Measurements from ENCODE around the gene ANKK1. TPM values are rescaled to one million over a fixed set of nuclear protein-coding genes. Genes with fewer than 3 reads are reported as not detected.

Gene ANKK1
- total RNA-seq, 2 experiments from 2014 or later = not detected

- Mint-ChIP-seq H3K4me1 (ENCODE audit: low read depth) (no peaks in the 10 kb centered on the region), H3K27ac (no peak overlapping the region), H3K4me3 (no peak overlapping the region), H3K36me3 (ENCODE audit: low read depth) (no peaks in the 10 kb centered on the region), H3K27me3 (ENCODE audit: low read depth) (no peaks in the 10 kb centered on the region), H3K9me3 (ENCODE audit: insufficient read depth) (no peaks in the 10 kb centered on the region)
- POLR2A ChIA-PET = no interaction called here
- CTCF ChIA-PET = no interaction called here
- no peak for ATAC-seq
- DNase-seq = no peak
These were observed 33.2 kb downstream of the ANKK1 start for GRCh38 chr11:113420808-113421207.

GRCh38 chr11:113426686-113427085, 39.1 kb downstream of the ANKK1 start:
- no peak for DNase-seq
- no peaks in the 10 kb centered on the region for H3K27me3 Mint-ChIP-seq (ENCODE audit: low read depth)
- H3K9me3 Mint-ChIP-seq (ENCODE audit: insufficient read depth) = no peaks in the 10 kb centered on the region
- ATAC-seq = no peak
- H3K4me3 Mint-ChIP-seq = no peak overlapping the region
- no peaks in the 10 kb centered on the region for H3K4me1 Mint-ChIP-seq (ENCODE audit: low read depth)
- POLR2A ChIA-PET = no interaction called here
- no peak overlapping the region for H3K27ac Mint-ChIP-seq
- no peaks in the 10 kb centered on the region for H3K36me3 Mint-ChIP-seq (ENCODE audit: low read depth)
- CTCF ChIA-PET = no interaction called here

GRCh38 chr11:113431746-113432145, 44.2 kb downstream of the ANKK1 start:
- no peak for ATAC-seq
- ChIA-PET POLR2A (no interaction called here), CTCF (interaction anchor here (1.3 kb wide), 1 partner anchor 142 kb away, joined by 4 read pairs; no protein-coding TSS in a partner anchor)
- Mint-ChIP-seq H3K9me3 (ENCODE audit: insufficient read depth) (no peaks in the 10 kb centered on the region), H3K4me1 (ENCODE audit: low read depth) (no peaks in the 10 kb centered on the region), H3K27ac (no peak overlapping the region), H3K36me3 (ENCODE audit: low read depth) (no peaks in the 10 kb centered on the region), H3K27me3 (ENCODE audit: low read depth) (no peaks in the 10 kb centered on the region), H3K4me3 (no peak overlapping the region)
- DNase-seq = no peak

- no peaks in the 10 kb centered on the region for H3K36me3 Mint-ChIP-seq (ENCODE audit: low read depth)
- ATAC-seq = no peak
These were observed 47.8 kb downstream of the ANKK1 start for GRCh38 chr11:113435190-113435968.

GRCh38 chr11:113436672-113437252, 49.2 kb downstream of the ANKK1 start:
- Mint-ChIP-seq H3K4me3 (no peak overlapping the region), H3K36me3 (ENCODE audit: low read depth) (no peaks in the 10 kb centered on the region), H3K27me3 (ENCODE audit: low read depth) (no peaks in the 10 kb centered on the region), H3K9me3 (ENCODE audit: insufficient read depth) (no peaks in the 10 kb centered on the region), H3K4me1 (ENCODE audit: low read depth) (no peaks in the 10 kb centered on the region), H3K27ac (no peak overlapping the region)
- ChIA-PET CTCF (no interaction called here), POLR2A (no interaction called here)
- DNase-seq (no peak), ATAC-seq (no peak)

More at GRCh38 chr11:113435190-113435968, 47.8 kb downstream of the ANKK1 start:
- H3K4me3 Mint-ChIP-seq = no peak overlapping the region
- no peaks in the 10 kb centered on the region for H3K9me3 Mint-ChIP-seq (ENCODE audit: insufficient read depth)
- H3K27me3 Mint-ChIP-seq (ENCODE audit: low read depth) = no peaks in the 10 kb centered on the region
- H3K4me1 Mint-ChIP-seq (ENCODE audit: low read depth) = no peaks in the 10 kb centered on the region
- CTCF ChIA-PET = no interaction called here
- POLR2A ChIA-PET = no interaction called here
- no peak for DNase-seq
- H3K27ac Mint-ChIP-seq = no peak overlapping the region

GRCh38 chr11:113440816-113441215, 53.2 kb downstream of the ANKK1 start:
- Mint-ChIP-seq H3K9me3 (ENCODE audit: insufficient read depth) (no peaks in the 10 kb centered on the region), H3K4me1 (ENCODE audit: low read depth) (no peaks in the 10 kb centered on the region), H3K27ac (no peak overlapping the region), H3K4me3 (no peak overlapping the region), H3K36me3 (ENCODE audit: low read depth) (no peaks in the 10 kb centered on the region), H3K27me3 (ENCODE audit: low read depth) (peaks cover 3% of the 10 kb centered on the region)
- no peak for DNase-seq
- ChIA-PET POLR2A (no interaction called here), CTCF (no interaction called here)
- ATAC-seq = no peak

GRCh38 chr11:113444502-113445123, 57.0 kb downstream of the ANKK1 start:
- no peak for ATAC-seq
- no peaks in the 10 kb centered on the region for H3K36me3 Mint-ChIP-seq (ENCODE audit: low read depth)
- no peak overlapping the region for H3K4me3 Mint-ChIP-seq
- no peak overlapping the region for H3K27ac Mint-ChIP-seq
- ChIA-PET POLR2A (no interaction called here), CTCF (no interaction called here)
- H3K27me3 Mint-ChIP-seq (ENCODE audit: low read depth) = peaks cover 3% of the 10 kb centered on the region
- peaks cover 2% of the 10 kb centered on the region for H3K4me1 Mint-ChIP-seq (ENCODE audit: low read depth)
- DNase-seq = no peak
- H3K9me3 Mint-ChIP-seq (ENCODE audit: insufficient read depth) = no peaks in the 10 kb centered on the region

GRCh38 chr11:113446112-113446511, 58.5 kb downstream of the ANKK1 start:
- Mint-ChIP-seq H3K4me1 (ENCODE audit: low read depth) (peaks cover 2% of the 10 kb centered on the region), H3K27ac (no peak overlapping the region)
- POLR2A ChIA-PET = no interaction called here

GRCh38 chr11:113446938-113447337, 59.4 kb downstream of the ANKK1 start:
- peaks cover 2% of the 10 kb centered on the region for H3K4me1 Mint-ChIP-seq (ENCODE audit: low read depth)
- ATAC-seq = no peak
- no peak for DNase-seq
- no peak overlapping the region for H3K27ac Mint-ChIP-seq
- no peak overlapping the region for H3K4me3 Mint-ChIP-seq
- peaks cover 3% of the 10 kb centered on the region for H3K27me3 Mint-ChIP-seq (ENCODE audit: low read depth)
- no peaks in the 10 kb centered on the region for H3K9me3 Mint-ChIP-seq (ENCODE audit: insufficient read depth)
- ChIA-PET POLR2A (no interaction called here), CTCF (no interaction called here)
- H3K36me3 Mint-ChIP-seq (ENCODE audit: low read depth) = no peaks in the 10 kb centered on the region

More at GRCh38 chr11:113446112-113446511, 58.5 kb downstream of the ANKK1 start:
- CTCF ChIA-PET = no interaction called here
- ATAC-seq (no peak), DNase-seq (no peak)
- peaks cover 3% of the 10 kb centered on the region for H3K27me3 Mint-ChIP-seq (ENCODE audit: low read depth)
- H3K36me3 Mint-ChIP-seq (ENCODE audit: low read depth) = no peaks in the 10 kb centered on the region
- H3K4me3 Mint-ChIP-seq = no peak overlapping the region
- no peaks in the 10 kb centered on the region for H3K9me3 Mint-ChIP-seq (ENCODE audit: insufficient read depth)

- Mint-ChIP-seq H3K4me1 (ENCODE audit: low read depth) (peaks cover 2% of the 10 kb centered on the region), H3K27ac (no peak overlapping the region), H3K36me3 (ENCODE audit: low read depth) (no peaks in the 10 kb centered on the region), H3K4me3 (no peak overlapping the region), H3K9me3 (ENCODE audit: insufficient read depth) (no peaks in the 10 kb centered on the region), H3K27me3 (ENCODE audit: low read depth) (no peaks in the 10 kb centered on the region)
- ChIA-PET CTCF (no interaction called here), POLR2A (no interaction called here)
- ATAC-seq (no peak), DNase-seq (no peak)
These were observed 60.2 kb downstream of the ANKK1 start for GRCh38 chr11:113447621-113448315.

- Mint-ChIP-seq H3K4me3 (no peak overlapping the region), H3K27ac (no peak overlapping the region), H3K36me3 (ENCODE audit: low read depth) (no peaks in the 10 kb centered on the region), H3K9me3 (ENCODE audit: insufficient read depth) (no peaks in the 10 kb centered on the region), H3K4me1 (ENCODE audit: low read depth) (peaks cover 2% of the 10 kb centered on the region), H3K27me3 (ENCODE audit: low read depth) (no peaks in the 10 kb centered on the region)
- ChIA-PET POLR2A (no interaction called here), CTCF (no interaction called here)
- ATAC-seq (no peak), DNase-seq (no peak)
These were observed 60.7 kb downstream of the ANKK1 start for GRCh38 chr11:113448316-113448677.

GRCh38 chr11:113449743-113450142, 62.2 kb downstream of the ANKK1 start:
- Mint-ChIP-seq H3K9me3 (ENCODE audit: insufficient read depth) (no peaks in the 10 kb centered on the region), H3K27me3 (ENCODE audit: low read depth) (peaks cover 4% of the 10 kb centered on the region), H3K27ac (no peak overlapping the region), H3K36me3 (ENCODE audit: low read depth) (no peaks in the 10 kb centered on the region), H3K4me1 (ENCODE audit: low read depth) (peaks cover 2% of the 10 kb centered on the region), H3K4me3 (no peak overlapping the region)
- no peak for ATAC-seq
- no peak for DNase-seq
- ChIA-PET CTCF (no interaction called here), POLR2A (no interaction called here)

All from activated CD8-positive, alpha-beta T cell treated with anti-CD3 and anti-CD28 coated beads, Interleukin-2, amount 10 ng/mL, durations not matched to agents 7 days and 5 days (primary cell).